Neural cell (in vitro differentiated cells): ENCODE measurements around the gene SLC35E4.
"Not testable (repeated sequence)": the region's sequence is repeated elsewhere in the genome, so short reads cannot be mapped to it uniquely, and the experiment has no call there.

Source experiments
- CTCF ChIP-seq: fragments of 450-650 bp; IDR thresholded peaks from 2 replicates; pipeline ENCODE4 v1.5.1; 2014; ENCODE audit warnings: antibody characterized with exemption, mild to moderate bottlenecking, moderate library complexity; ENCODE audit not compliant: poor library complexity, severe bottlenecking
- EP300 ChIP-seq: fragments of 450-650 bp; conservative IDR thresholded peaks from 2 replicates; pipeline ENCODE4 v1.6.1; 2014; ENCODE audit warnings: antibody characterized with exemption, mild to moderate bottlenecking, moderate library complexity; ENCODE audit not compliant: poor library complexity, severe bottlenecking
- EZH2 ChIP-seq: fragments of 200-600, 300-800 bp; shearing (Covaris generic), sonication (generic); IDR thresholded peaks from 2 replicates; pipeline ENCODE4 v1.6.1; 2014; ENCODE audit warnings: antibody characterized with exemption, low read length, borderline replicate concordance, mild to moderate bottlenecking; ENCODE audit not compliant: insufficient read depth, poor library complexity, severe bottlenecking
- POLR2AphosphoS5 ChIP-seq: IDR thresholded peaks from 2 replicates; pipeline ENCODE4 v1.6.1; 2012
- RAD21 ChIP-seq: fragments of 450-650 bp; conservative IDR thresholded peaks from 2 replicates; pipeline ENCODE4 v1.6.1; 2014; ENCODE audit warnings: antibody characterized with exemption, mild to moderate bottlenecking, moderate library complexity

- peak; percentile 30 for TF ChIP-seq EP300
- not testable (repeated sequence) for TF ChIP-seq CTCF, POLR2AphosphoS5, EZH2, RAD21
These were observed 43.2 kb upstream of the SLC35E4 start for GRCh38 chr22:30592360-30592713.
